Kidney (tissue), 14 donors: ENCODE results near the gene PPP1R14B. TPM values are rescaled to one million over a fixed set of nuclear protein-coding genes. Genes with fewer than 3 reads are reported as not detected.

Experiments
- DNase-seq, 5 donors: peaks; one replicate each; pipeline ENCODE4 v3.0.0-alpha.2; 2013 to 2020
- FAIRE-seq: peaks from 2 replicates; lab custom pipeline; 2012; peaks lifted over from hg19 to GRCh38; lab: Jason Lieb, UNC
- H3K27ac ChIP-seq, 2 donors: one replicate each; pipeline ENCODE4 v1.7.0; 2013; ENCODE audit warnings: low read depth in 2 of 2, low read length in 2 of 2, inconsistent platforms in 1 of 2
- H3K27me3 ChIP-seq: one replicate; pipeline ENCODE4 v1.7.1; 2013; ENCODE audit warnings: low read length, inconsistent platforms; ENCODE audit not compliant: control insufficient read depth, insufficient read depth
- H3K36me3 ChIP-seq, 3 donors: one replicate each; pipeline versions ENCODE4 v1.7.0 to v1.7.1; 2013; ENCODE audit warnings: low read length in 3 of 3, control low read depth in 1 of 3, inconsistent platforms in 1 of 3; ENCODE audit not compliant: insufficient read depth in 3 of 3, control insufficient read depth in 2 of 3
- H3K4me1 ChIP-seq, 3 donors: one replicate each; pipeline versions ENCODE4 v1.7.0 to v1.7.1; 2013; ENCODE audit warnings: low read length in 3 of 3, inconsistent platforms in 1 of 3, low read depth in 1 of 3; ENCODE audit not compliant: control insufficient read depth in 2 of 3, insufficient read depth in 2 of 3
- H3K4me3 ChIP-seq, 3 donors: one replicate each; pipeline versions ENCODE4 v1.7.0 to v1.8.1; 2013; ENCODE audit warnings: low read length in 3 of 3, control low read depth in 1 of 3, inconsistent platforms in 1 of 3
- H3K9ac ChIP-seq, 3 donors: one replicate each; pipeline versions ENCODE4 v1.7.0 to v1.7.1; 2013; ENCODE audit warnings: low read length in 3 of 3, control low read depth in 1 of 3, inconsistent platforms in 1 of 3
- H3K9me3 ChIP-seq, 3 donors: one replicate each; pipeline versions ENCODE4 v1.7.0 to v1.7.1; 2013; ENCODE audit warnings: low read length in 3 of 3, control low read depth in 1 of 3, inconsistent platforms in 1 of 3; ENCODE audit not compliant: control insufficient read depth in 2 of 3, insufficient read depth in 1 of 3
- CTCF ChIP-seq: IDR thresholded peaks from 3 replicates; pipeline ENCODE4 v1.5.1; 2012; ENCODE audit warnings: mild to moderate bottlenecking, moderate library complexity, borderline replicate concordance; ENCODE audit not compliant: insufficient read depth; ENCODE audit errors: extremely low read depth
- intact Hi-C: fragments of 100-400 bp; cut with DNase I; formaldehyde crosslinking; loops from one replicate; pipeline ENCODE4 v1.11.1; 2022
- polyA plus RNA-seq: library from polyadenylated mRNA; stranded (reverse); fragments of 350-450 nt; fragmentation: Illumina TruSeq; extraction: RNeasy Lipid Tissue Mini Kit (QIAGEN cat#74804); gene quantifications from one replicate; pipeline ENCODE4 v1.2.3, GENCODE V29; 2014; ENCODE audit warnings: low read depth, low replicate concordance; ENCODE audit not compliant: insufficient read depth
- total RNA-seq: library from RNA; stranded (reverse); fragmentation: NEBNext Ultra II Directional; extraction: Animal tissue kit (Norgen Biotek cat#: 25700); gene quantifications from one replicate; pipeline ENCODE4 v1.2.1, GENCODE V29; 2021
- donor health status: control.
- donor health status: control.
- donor health status: control.
- donor health status: control.
- donor health status: control.
- donor health status: DM: yes; HTN: yes; CAD: no.
- donor health status: Normal renal cell carcinoma (clear cell type).

PPP1R14B gene
- total and polyA plus RNA-seq, 2 donors from 2014 or later: 86.5 to 145 TPM

DNA sequence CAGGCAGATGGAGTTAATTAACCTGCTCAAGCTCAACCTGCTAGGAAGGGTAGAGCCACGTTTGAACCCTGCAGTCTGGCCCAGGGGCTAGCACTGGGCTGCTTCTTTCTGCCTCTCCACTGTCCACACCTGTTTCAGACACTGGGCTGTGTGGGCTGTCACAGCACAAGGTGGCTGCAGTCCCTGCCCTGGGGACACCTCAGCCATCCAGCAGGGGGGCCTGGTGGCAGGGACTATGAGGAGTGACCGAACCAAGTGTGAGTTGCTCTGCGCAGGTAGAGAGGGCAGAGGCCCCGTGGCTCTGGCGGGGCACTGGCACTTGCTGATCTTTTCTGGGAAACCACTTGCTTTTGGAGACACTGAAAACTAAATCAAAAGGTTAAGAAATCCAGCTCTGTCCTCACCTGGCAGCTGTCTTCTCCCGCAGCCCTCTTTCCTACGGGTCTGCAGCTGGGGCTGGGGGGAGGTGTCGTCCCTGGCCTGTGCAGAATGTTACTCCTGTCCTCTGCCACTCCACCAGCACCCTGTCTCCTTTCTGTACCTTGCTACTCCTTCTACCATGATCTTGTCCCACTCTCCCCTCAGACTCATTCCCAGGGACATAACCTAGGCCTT is 31.9 kb upstream of the PPP1R14B start:
- peak in 1 of 5 donors; percentile 60 for DNase-seq
- intact Hi-C loops: no loop called here
- Histone ChIP-seq H3K4me3 (no peak overlapping the region), H3K36me3 (peaks cover 0 to 4% (median 0%) of the 10 kb centered on the region in 3 donors), H3K27me3 (no peaks in the 10 kb centered on the region), H3K9me3 (no peaks in the 10 kb centered on the region), H3K4me1 (peaks cover 0 to 5% (median 4%) of the 10 kb centered on the region in 3 donors), H3K9ac (no peak overlapping the region), H3K27ac (no peak overlapping the region)
- FAIRE-seq: no peak
- TF ChIP-seq CTCF: no peak

- Histone ChIP-seq H3K27ac (no peak overlapping the region), H3K9ac (no peak overlapping the region), H3K36me3 (peaks cover 0 to 4% (median 2%) of the 10 kb centered on the region in 3 donors), H3K4me1 (peaks cover 0 to 2% (median 0%) of the 10 kb centered on the region in 3 donors), H3K27me3 (no peaks in the 10 kb centered on the region), H3K4me3 (no peak overlapping the region), H3K9me3 (no peaks in the 10 kb centered on the region)
- intact Hi-C loops: no loop called here
- no peak for TF ChIP-seq CTCF
- FAIRE-seq (no peak), DNase-seq (no peak)
Measured at GRCh38 chr11:64276653-64277431, 30.1 kb upstream of the PPP1R14B start.

- no peaks in the 10 kb centered on the region for H3K27me3 ChIP-seq
- intact Hi-C loops: no loop called here
- H3K9me3 ChIP-seq: no peaks in the 10 kb centered on the region
- DNase-seq (no peak), FAIRE-seq (no peak)
- no peak for TF ChIP-seq CTCF
- H3K36me3 ChIP-seq: peaks cover 0 to 4% (median 2%) of the 10 kb centered on the region in 3 donors
- H3K4me3 ChIP-seq: no peak overlapping the region
- H3K4me1 ChIP-seq: peaks cover 0 to 4% (median 0%) of the 10 kb centered on the region in 3 donors
- no peak overlapping the region for H3K9ac ChIP-seq
- H3K27ac ChIP-seq: no peak overlapping the region
Measured at GRCh38 chr11:64275841-64276240, 29.1 kb upstream of the PPP1R14B start.
